Smooth muscle cell of the pulmonary artery (primary cell): ENCODE results near the gene CASK. TPM values are rescaled to one million over a fixed set of nuclear protein-coding genes. Genes with fewer than 3 reads are reported as not detected.

Experiments
- total RNA-seq: library from RNA; depleted of rRNA; stranded (reverse); fragments of >200 nt; gene quantifications from 2 replicates; pipeline ENCODE4 v1.2.3, GENCODE V29; 2014

CASK gene, protein sequence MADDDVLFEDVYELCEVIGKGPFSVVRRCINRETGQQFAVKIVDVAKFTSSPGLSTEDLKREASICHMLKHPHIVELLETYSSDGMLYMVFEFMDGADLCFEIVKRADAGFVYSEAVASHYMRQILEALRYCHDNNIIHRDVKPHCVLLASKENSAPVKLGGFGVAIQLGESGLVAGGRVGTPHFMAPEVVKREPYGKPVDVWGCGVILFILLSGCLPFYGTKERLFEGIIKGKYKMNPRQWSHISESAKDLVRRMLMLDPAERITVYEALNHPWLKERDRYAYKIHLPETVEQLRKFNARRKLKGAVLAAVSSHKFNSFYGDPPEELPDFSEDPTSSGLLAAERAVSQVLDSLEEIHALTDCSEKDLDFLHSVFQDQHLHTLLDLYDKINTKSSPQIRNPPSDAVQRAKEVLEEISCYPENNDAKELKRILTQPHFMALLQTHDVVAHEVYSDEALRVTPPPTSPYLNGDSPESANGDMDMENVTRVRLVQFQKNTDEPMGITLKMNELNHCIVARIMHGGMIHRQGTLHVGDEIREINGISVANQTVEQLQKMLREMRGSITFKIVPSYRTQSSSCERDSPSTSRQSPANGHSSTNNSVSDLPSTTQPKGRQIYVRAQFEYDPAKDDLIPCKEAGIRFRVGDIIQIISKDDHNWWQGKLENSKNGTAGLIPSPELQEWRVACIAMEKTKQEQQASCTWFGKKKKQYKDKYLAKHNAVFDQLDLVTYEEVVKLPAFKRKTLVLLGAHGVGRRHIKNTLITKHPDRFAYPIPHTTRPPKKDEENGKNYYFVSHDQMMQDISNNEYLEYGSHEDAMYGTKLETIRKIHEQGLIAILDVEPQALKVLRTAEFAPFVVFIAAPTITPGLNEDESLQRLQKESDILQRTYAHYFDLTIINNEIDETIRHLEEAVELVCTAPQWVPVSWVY
- total RNA-seq = 44.4 and 48.2 TPM in 2 replicates

DNA sequence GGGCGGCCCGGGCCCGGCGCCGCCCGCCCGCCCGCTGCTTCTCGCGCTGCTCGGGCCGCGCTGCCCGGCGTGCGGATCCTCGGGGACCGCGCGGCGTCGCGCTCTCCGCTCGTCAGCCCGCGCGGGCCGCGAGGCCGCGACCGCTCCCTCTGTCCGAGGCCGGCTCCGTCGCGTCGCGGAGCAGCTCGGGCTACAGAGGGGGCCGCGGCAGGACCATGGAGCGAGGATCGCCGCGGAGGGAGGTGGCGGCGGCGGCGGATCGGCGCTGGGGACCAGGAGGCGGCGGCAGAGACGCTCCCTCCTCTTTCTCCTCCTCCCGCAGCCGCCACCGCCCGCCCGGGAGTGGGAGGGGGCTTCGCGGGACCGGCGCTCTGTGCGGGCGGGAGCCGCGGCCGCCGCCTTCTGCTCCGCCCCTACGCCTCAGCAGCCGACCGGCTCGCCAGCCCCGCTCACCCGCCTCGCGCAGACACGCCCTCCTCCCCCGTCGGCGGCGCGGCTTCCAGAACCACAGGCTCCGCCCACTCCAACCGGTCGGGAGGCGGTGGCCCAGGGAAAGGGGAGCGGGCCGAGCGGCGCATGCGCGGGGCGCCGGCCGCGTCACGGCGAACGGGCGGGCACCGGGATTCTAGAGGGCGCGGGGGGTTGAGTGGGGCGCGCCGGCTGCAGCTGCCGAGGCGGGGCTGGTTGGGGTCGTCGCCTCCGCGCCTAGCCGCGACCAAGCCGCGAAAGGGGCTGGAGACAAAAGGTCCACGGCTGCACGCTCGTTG, at the start of gene CASK:
TSS of gene CASK (minus strand) at position 344 of the 767 bp plus-strand sequence. CDS start 566 bp downstream, outside the sequence.

DNA sequence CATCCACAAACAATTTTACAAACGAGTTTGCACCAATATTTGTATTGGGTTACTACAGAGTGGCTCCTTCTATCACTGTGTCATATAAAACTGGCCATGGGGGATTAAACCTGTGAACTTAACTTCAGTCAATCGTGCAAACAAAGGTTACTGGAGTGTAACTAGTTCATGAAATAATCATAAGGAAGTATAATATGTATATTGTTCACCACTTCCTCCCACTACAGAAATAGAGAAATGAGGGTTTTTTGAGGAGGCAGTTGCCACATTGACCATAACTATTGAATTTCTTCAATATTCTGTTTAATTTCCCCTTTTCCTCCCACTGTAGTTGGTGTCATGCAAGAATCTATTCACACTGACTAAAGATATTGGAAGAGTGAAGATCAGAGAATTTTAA, 199.5 kb downstream of the CASK start, which contains the start of gene GPR82:
TSS of gene GPR82 (plus strand) at position 356 of the 400 bp plus-strand sequence. CDS start 2,846 bp downstream, outside the sequence.

DNA sequence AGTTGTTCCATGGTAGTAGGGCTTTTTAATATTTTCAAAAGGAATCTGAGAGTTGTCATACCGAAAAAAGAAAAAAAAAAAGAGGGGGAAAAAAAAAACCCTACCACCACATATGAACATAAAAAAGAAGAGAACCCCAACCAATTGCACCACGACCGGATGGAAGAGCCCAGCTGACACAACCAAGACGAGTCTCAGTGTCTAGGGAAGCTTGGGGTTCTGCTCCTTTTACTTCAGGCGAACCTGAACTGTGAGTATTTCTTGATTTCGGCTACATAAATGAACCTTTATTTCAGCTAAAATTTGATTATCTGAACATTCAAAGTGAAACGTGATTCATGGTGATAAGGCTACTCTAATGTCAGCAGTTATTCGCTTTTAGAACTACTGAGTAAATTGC, 234.5 kb downstream of the CASK start, which contains the start of gene GPR34:
TSS of gene GPR34 (plus strand) at position 139 of the 400 bp plus-strand sequence. CDS start 6,661 bp downstream, outside the sequence.

Other genes with a start within 250 kb of the CASK start
- gene GPR34, start 234.6 kb downstream of the CASK start, total RNA-seq = 0.07 TPM in 1 of 2 replicates, not detected in the other
- gene GPR82, start 199.4 kb downstream of the CASK start, total RNA-seq = not detected in 2 replicates